Measurements from ENCODE around the gene CARD10.
"Not testable (repeated sequence)": the region's sequence is repeated elsewhere in the genome, so short reads cannot be mapped to it uniquely, and the experiment has no call there.

The CARD10 gene

DNA sequence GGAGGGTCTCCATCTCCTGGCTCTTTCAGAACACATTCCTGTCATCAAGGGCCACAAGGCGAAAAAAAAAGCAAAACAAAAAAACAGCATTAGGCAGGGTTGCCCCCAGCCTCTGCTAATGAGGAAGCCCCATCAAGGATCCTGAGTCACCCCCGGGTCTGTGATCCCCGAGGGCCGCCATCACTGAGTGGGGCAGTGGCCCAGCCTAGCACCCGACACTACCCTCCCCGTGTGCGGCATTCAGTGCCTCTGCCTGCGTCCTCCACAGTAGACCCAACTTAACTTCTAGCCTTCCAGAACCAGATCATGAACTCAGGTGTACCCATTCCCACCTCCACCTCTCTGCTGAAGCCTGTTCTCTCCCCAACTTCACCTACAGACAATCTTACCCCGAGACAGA lies 34.5 kb upstream of the CARD10 start:
- no peak for DNase-seq (ENCODE audit: low read depth)

DNA sequence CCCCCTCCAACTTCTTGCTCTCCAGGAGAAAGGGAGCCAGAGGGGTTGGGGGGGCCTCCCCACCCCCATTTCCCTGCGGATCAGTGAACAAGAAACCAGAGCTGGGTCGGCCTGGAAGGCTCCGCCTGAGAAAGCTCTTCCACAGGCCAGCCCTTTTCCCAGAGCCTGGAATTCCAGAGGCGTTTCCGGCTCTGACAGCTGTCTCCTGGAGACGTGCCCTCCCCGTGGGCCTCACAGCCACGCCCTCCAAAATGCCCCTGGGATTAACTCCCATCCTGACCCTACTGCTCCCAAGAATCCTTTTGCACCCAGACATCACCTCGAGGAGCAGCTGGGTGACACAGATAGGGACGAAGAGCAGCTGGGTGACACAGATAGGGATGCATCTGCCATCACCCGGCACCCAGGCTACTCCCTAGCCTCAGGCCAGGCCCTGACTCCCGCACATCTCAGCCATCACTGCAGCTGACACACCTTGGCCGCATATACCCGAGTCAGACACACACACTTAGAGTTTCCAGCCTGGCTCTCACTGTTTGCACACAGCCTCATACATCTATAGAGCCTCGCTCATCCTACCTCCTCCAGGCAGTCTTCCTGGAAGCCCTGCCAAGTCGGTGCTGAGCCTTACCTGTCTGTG lies 33.4 kb upstream of the CARD10 start:
- DNase-seq (ENCODE audit: low read depth) = no peak

DNA sequence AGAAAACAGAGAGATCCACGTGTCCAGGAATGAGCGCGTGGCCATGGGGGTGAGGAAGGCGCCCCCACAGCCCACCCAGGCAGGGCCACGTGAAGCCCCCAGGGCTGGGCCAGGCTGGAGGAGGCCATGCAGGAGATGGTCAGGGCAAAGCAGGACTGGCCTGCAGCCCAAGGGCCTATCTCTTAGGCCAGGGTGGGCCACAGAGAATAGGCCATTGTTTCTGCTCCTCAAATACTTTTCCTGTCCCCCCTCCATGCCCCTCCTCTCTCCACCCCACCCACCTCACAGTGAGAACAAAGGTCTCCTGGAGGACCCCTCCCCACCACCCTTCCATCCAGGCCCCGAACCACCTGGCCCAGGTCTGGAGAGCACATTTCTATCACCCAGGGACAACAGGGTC lies 32.8 kb upstream of the CARD10 start:
- no peak for DNase-seq (ENCODE audit: low read depth)

DNA sequence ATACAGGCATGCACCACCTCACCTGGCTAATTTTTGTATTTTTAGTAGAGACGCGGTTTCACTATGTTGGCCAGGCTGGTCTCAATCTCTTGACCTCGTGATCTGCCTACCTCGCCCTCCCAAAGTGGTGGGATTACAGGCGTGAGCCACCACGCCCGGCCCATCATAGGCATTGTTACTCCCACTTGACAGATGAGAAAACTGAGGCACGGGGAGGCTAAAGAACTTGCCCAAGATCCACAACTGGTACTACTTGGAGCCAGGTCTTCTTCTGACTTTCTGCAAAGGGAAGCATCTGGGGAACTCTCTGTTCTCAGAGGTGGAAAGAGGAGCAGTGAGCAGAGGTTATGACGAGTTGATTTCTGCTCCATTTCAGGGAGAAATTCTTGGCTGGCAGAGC lies 31.7 kb upstream of the CARD10 start:
- DNase-seq (ENCODE audit: low read depth) = not testable (repeated sequence)

DNA sequence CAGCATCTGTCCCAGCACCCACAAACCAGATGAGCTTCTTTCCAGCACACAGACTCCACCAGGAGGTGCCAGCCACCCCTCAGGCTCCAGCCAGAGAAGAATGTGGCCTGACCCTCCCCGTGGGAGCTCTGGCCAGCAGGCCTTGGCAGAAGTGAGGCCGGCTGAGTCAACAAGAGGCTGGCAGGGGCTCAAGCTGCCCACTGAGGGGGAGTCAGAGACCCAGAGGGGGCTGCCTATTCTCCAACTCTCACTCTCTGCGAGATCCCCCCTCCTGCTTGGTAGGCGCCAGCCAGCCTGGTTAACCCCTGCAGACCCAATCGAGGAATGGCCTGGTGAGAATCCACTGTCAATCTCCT lies 30.5 kb upstream of the CARD10 start:
- no peak for DNase-seq (ENCODE audit: low read depth)

DNA sequence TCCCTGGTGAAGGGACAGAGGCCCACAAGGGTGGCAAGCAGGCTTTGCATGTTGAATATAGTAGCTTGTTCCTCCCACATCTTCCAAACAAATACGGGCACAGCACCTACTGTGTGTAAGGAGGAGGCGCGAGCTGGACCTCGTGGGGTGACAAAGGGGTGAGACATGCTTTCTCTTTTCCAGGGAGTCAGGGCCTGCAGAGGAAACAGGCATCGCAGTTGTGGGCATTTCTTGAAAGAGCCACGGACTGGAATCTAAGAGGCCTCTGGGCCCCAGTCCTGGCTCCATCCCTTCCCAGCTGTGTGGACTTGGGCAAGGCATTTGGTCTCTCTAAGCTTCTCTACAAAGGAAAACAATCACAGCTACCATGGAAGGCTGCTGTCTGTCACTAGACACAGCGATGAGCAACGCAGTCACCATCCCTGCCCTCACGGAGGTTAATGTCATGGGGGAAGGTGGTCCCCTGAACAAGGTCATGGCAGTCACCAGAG lies 28.1 kb upstream of the CARD10 start:
- DNase-seq (ENCODE audit: low read depth) = no peak

DNA sequence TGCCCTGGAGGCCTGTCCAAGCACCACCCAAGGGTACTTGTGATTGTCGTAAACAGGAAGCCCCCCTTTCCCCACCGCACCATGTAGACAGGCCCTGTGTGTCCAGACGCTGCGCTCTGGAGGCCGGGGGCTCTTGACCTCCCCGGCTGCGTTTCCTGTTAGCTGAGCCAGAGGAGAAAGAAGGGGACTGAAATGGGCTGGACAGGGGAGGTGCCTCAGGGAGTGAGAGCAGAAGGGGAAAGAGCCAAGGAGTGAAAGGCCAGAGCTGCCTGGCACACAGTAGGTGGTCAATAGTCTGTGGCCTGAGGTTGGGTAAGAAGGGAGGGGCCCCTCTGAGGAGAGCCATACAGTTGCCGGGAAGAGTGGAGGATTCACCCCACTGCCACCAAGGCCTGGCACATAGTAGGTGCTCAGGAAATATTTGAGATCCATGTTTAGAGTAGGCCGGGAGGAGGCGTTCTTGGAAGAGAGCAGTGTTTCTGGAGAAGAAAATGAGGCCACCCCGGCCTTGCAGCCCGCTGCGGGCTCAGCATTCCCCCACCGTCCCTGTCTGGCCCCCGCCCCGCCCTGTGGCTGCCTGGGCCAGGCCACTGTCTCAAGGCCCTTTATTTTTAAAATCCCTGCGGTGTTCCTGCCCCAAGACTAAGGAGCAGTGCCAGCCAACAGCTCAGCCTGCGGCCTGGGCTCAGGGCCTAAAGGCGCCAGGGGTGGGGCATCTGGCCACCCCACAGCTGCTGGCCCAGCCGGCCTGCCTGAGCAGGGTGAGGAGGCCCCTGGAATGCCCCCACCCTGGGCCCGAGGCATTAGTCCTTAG lies 27.4 kb upstream of the CARD10 start:
- no peak for DNase-seq (ENCODE audit: low read depth)

DNA sequence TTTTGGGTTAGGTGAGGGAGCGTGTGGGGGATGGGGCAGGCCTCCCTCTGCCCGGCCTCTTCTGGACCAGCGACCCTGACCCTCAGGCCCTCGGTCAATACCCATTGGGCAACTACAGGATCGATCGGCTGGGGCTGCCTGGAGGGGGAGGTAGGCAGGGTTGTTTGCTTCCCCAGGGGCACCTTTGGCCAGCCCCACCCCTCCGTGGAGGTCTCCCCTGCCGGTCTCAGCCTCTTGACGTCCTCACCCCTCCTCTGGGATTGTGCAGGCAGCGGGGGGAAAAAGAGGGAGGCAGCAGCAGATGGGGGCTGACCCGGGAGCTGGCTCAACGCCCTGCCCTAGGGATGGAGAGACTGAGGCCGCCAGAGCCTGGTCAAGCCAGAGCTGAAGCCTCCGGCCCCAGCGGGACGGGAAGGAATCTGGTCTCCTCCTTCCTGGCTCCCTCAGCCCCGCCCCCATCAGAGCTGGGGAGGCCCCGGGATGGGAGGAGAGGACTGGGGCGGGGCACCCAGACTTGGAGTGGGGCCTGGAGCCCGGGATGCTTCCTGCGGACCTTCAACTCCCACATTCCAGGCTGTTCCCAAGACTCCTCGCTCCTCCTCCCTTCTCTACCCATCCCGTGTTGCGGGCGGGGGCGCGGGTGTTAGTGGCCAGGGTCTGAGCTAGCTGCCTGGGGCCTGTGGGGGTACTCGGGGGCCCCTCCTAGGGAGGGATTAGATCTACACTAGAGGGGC lies 26.7 kb upstream of the CARD10 start:
- peak; percentile 78 for DNase-seq (ENCODE audit: low read depth)

DNA sequence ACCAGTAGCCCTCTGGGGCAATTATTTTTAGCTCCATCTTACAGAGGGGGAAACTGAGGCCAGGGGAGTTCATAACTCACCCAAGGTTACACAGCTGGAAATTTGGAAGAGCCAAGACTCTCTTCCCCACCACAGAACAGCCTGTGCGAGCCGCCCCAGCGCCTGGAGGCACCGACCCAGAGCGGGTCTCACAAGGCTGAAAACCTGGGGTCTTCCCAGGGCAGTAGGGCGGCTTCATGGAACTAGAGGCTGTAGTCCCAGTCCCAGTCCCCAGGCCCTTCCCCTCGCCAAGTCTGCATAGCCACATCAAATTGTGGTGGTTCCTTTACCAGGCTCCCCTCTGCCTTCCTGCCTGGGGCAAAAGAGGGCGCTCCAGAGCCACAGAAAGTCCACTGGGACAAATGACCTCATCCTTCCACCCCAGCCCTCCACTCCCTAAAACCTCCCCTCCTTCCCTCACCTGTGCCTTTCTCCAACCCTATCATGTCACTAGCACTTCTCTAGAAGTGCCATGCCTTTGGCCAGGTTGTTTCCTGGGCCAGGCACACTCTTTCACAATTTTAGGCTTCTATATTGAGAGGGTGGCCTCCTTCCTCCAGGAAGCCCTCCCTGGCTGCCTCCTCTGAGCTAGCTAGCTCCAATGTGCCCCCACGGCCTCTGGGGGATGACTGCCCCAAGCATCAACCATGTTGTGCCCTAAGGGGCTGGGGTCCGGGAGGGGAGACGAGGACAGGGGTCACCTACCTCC lies 25.9 kb upstream of the CARD10 start:
- no peak for DNase-seq (ENCODE audit: low read depth)

DNA sequence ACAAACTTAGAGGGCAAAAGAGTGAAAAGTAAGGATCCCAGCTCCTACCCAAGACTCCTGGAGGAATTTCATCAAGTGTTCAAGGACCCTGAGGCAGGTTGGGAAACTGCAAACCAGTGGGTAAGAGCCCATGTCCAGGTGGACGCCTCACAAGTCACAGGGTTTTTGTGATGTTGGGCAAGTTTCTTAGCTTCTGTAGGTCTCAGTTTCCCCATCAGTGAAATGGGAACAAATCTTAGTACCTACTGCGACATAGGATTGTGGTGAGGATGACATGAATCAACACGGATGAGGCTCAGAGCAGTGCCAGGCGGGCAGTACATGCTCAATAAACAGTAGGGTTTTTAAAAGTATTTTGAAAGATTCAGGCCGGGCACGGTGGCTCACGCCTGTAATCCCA lies 23.7 kb upstream of the CARD10 start:
- DNase-seq (ENCODE audit: low read depth) = no peak

DNA sequence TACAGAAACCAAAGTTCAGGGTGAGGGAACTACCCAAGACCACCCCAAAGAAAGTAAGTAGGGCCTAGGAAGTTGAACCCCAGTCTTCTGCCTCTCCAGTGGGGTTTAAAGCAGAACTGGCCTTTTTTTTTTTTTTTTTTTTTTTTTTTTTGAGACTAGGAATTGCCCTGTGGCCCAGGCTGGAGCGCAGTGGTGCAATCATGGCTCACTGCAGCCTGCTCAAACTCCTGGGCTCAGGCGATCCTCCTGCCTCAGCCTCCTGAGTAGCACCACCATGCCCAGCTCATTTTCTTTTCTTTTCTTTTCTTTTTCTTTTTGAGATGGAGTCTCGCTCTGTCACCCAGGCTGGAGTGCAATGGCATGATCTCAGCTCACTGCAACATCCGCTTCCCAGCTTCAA lies 23.2 kb upstream of the CARD10 start:
- not testable (repeated sequence) for DNase-seq (ENCODE audit: low read depth)

DNA sequence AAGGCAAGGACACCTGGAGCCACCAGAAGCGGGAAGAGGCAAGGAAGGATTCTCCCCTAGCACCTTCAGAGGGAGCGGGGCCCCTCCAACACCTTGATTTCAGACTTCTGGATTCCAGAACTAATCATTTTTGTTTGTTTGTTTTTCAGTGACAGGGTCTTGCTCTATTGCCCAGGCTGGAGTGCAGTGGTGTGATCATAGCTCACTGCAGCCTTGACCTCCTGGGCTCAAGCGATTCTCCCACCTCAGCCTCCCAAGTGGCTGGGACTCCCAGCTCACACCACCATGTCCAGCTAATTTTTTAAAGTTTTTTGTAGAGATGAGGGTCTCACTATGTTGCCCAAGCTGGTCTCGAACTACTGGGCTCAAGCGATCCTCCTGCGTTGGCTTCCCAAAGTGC lies 20.6 kb upstream of the CARD10 start:
- not testable (repeated sequence) for DNase-seq (ENCODE audit: low read depth)

DNA sequence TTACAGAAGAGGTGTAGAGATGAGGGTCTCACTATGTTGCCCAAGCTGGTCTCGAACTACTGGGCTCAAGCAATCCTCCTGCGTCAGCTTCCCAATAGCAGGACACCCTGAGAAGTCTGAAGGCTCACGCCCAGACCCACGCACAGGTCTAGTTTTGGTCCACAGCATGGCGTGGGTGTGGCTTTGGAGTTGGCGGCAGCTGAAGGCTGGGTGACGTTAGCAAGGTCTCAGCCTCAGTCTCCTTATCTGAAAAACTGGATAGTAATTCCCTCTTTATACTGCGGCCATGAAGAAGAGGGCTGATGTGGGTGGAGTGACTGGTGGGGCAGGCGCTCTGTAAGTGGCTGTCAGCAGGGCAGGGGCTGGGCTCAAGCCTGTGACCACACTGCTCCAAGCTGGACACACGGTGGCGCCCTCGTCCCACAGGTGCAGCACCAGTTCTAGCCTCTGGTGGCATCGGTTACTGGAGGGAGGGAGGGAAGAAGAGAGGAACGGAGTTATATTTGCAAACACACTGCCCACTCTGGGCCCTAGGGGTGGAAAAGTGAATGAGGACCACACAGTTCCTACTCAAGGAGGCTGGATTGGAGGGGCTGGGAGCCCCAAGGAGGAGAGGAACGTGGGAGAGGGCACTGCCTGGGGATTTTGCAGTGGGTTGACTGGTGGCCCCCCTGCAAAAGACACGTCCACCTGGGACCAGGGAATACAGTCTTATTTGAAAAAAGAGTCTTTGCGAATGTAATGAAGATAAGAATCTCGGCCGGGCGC lies 19.6 kb upstream of the CARD10 start:
- DNase-seq (ENCODE audit: low read depth) = no peak

DNA sequence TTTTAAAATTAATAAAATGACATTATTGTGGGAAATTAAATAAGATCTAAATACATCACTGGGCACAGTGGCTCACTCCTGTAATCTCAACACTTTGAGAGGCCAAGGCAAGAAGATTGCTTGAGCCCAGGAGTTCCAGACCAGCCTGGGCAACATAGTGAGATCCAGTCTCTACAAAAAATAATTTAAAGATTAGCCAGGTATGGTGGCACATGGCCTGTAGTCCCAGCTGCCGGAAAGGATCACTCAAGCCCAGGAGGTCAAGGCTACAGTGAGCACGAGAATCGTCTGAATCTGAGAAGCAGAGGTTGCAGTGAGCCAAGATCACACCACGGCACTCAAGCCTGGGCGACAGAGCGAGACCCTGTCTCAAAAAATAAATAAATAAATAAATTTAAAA lies 15.9 kb upstream of the CARD10 start:
- DNase-seq (ENCODE audit: low read depth) = no peak

DNA sequence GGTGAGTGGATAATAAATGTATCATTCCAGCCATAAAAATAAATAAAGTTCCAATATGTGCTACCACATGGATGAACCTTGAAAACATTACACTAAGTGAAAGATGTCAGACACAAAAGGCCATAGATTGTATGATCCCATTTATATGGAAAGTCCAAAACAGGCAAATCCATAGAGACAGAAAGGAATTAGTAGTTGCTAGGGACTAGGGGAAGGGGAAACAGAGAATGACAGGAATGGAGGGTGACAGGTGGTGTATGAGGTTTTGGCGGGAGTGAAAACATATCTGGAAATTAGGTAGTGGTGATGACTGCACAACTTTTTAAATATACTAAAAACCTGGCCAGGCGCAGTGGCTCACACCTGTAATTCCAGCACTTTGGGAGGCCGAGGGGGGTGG lies 15.2 kb upstream of the CARD10 start:
- DNase-seq (ENCODE audit: low read depth) = no peak

DNA sequence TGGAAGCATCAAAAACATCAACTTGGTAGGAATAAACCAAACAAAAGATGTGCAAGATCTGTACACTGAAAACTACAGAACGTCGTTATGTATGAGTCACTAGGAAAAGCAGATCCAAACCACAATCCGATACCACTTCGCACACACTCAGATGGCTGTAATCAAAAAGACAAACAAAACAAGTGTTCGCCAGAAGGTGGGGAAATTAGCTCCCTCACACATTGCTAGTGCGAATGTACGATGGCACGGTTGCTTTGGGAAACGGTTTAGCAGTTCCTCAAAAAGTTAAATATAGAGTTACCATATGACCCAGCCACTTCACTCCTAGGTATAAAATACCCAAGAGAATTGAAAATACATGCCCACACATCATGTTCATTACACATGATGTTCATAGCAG lies 14.8 kb upstream of the CARD10 start:
- DNase-seq (ENCODE audit: low read depth) = no peak

DNA sequence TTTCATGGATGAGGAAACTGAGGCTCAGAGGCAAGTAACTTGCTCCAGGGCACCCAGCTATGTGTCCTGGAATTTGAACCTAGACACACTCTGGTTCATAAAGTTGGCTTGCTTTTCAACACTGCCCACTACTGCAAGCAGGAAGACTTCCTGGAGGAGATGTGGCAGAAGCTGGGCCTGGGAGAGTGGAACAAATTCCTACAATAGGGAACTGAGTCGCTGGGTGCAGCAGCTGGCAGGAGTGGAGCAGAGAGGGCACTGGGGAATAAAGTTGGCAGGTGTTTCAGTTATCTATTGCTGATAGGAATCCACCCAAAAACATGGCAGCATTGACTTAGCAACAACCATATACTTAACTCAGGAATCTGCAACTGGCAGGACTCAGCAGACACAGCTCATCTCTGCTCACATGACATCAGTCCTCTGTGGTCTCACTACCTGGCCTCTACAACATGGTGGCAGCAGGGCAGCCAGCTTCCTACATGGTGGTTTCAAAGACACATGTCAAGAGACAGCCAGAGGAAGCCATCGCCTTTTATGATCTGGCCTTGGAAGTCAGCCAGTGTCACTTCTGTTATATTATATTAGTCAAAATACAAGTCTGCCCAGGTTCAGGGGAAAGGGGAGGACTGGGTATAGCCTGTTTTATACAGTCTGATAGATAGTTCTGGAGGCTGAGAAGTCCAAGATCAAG lies 10.6 kb upstream of the CARD10 start:
- no peak for DNase-seq (ENCODE audit: low read depth)

DNA sequence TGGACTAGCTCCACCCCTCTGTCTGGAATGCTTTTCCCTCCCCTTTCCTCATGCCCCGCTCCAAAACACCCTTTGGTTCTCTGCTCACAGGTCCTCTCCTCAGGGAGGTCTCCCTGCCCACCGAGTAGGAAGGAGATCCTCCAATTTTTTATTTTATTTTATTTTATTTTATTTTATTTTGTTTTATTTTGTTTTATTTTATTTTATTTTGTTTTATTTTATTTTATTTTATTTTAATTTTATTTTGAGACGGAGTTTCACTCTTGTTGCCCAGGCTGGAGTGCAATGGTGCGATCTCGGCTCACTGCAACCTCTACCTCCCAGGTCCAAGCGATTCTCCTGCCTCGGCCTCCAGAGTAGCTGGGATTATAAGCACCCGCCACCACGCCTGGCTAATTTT lies 8.7 kb upstream of the CARD10 start:
- DNase-seq (ENCODE audit: low read depth) = not testable (repeated sequence)

DNA sequence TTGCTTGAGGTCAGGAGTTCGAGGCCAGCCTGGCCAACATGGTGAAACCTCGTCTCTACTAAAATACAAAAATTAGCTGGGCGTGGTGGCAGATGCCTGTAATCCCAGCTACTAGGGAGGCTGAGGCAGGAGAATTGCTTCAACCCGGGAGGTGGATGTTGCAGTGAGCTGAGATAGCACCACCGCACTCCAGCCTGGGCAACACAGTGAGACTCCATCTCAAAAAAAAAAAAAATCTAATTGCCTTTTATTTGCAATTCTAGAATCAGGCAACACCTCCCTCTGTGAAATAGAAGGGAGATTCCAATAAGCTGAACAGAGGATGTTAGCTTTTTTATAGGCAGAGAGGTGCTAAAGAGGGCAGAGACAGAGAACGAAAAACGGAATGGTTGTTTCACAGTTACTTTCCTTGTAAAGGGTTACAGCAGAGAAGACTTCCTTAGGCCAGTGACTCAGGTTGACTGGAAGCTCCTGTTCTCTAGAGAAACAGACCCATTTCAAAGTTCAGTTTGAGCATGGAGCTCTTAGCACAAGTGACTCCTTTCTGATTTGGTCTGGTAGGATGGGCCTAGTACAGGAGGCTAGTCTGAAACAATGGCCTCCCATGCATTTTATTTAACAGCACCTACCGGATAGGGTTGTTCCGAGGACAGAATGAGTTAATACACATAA lies 8.0 kb upstream of the CARD10 start:
- DNase-seq (ENCODE audit: low read depth) = not testable (repeated sequence)

DNA sequence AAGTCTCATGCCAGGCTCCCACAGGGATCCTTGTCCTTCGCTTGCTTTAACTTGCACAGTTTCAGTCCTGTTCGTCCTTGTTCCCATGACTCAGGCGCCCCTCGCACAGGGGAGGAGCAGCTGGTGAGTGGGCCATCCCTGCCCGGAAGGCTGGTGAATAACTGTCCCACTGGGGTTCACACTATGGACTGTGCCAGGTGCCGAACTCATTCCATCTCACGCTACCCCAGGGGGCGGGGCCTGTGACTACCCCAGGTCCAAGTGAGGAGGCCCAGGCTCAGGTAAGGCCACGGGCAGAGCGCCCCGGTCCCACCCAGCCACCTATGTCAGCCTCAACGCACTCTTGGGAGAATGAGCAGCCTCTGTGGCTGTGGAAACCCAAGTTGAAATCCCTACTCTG lies 7.2 kb upstream of the CARD10 start:
- no peak for DNase-seq (ENCODE audit: low read depth)
